22Rv1 (cell line): ENCODE measurements around the gene KCNH6.

Experiments used
- H3K27ac ChIP-seq: fragments of 450-650 bp; 2 replicates; pipeline ENCODE4 v1.5.1; 2017
- ZFX ChIP-seq: fragments of 450-650 bp; IDR thresholded peaks from 2 replicates; pipeline ENCODE4 v1.6.1; 2017; ENCODE audit warnings: antibody characterized with exemption, borderline replicate concordance
- TF ChIP-seq, protein P1 (sequence below): fragments of 450-650 bp; IDR thresholded peaks from 2 replicates; pipeline ENCODE4 v1.5.1; 2017; ENCODE audit warnings: mild to moderate bottlenecking

Gene KCNH6

DNA sequence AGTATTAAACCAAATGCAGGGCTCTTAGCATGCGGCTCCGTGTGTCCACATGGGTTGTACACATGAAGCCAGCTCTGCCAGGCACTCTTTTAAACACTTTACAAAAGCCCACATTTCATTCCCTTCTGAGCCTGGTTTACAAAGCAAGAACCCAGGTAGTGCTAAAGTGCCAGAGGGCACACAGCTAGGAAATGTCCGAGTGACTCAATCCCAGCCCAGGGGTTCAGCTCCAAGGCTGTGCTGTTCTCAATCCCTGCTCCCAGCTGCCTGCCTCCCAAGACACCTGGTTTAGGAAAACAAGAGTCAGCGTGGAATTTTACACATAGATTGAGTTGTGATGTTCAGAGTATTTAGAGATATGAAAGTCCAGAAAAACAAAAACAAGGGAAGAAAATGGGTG lies 13.8 kb downstream of the KCNH6 start:
- TF ChIP-seq, protein P1, sequence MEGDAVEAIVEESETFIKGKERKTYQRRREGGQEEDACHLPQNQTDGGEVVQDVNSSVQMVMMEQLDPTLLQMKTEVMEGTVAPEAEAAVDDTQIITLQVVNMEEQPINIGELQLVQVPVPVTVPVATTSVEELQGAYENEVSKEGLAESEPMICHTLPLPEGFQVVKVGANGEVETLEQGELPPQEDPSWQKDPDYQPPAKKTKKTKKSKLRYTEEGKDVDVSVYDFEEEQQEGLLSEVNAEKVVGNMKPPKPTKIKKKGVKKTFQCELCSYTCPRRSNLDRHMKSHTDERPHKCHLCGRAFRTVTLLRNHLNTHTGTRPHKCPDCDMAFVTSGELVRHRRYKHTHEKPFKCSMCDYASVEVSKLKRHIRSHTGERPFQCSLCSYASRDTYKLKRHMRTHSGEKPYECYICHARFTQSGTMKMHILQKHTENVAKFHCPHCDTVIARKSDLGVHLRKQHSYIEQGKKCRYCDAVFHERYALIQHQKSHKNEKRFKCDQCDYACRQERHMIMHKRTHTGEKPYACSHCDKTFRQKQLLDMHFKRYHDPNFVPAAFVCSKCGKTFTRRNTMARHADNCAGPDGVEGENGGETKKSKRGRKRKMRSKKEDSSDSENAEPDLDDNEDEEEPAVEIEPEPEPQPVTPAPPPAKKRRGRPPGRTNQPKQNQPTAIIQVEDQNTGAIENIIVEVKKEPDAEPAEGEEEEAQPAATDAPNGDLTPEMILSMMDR = no peak
- no peak for TF ChIP-seq ZFX

GRCh38 chr17:63537991-63538692 lies 15.0 kb downstream of the KCNH6 start:
- no peak overlapping the region for H3K27ac ChIP-seq
- TF ChIP-seq ZFX = no peak
- TF ChIP-seq, protein P1 = no peak

More for the DNA sequence above, 13.8 kb downstream of the KCNH6 start:
- H3K27ac ChIP-seq = no peak overlapping the region

DNA sequence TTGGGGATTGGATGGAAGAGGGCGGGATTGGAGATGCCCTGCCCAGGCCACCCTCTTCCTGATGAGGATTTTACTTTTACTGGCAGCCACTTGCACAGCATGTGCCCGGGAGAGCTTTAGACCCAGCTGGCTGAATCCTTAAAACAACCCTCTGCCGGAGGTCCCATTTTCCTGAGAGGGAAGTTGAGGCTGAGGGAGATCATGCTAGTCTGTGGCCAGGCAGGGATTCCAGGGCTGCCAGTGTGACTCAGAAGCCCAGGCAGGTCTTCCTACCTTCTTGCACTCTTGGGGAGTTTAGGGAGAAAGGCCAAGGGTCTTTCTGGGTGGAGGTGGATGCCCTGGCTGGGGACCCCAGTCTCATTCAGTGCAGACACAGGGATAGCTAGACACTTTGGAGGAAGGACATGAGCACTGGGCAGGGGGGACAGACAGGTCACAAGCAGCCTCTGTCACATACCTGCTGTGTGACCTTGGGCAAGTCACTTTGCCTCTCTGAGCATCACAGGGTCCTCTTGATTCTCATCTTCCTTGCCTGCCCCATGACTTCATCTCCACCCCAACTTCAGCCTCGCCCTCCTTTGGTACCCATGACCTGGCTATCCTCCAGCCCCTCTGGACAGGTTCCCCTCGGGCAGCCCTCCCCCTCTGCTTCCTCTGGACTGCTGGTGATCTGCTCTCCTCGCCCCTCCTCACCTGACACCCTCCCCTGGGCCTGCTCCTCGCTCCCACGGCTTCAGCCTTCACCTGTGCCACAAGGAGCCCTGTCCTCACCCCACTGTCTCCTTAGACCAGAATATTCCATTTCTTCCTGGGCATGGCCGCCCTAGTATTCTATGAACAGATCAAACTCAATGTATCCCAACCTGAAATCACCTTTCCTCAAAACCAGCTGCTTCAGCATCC lies 15.8 kb downstream of the KCNH6 start:
- H3K27ac ChIP-seq = no peak overlapping the region
- TF ChIP-seq, protein P1 = no peak
- TF ChIP-seq ZFX = no peak

DNA sequence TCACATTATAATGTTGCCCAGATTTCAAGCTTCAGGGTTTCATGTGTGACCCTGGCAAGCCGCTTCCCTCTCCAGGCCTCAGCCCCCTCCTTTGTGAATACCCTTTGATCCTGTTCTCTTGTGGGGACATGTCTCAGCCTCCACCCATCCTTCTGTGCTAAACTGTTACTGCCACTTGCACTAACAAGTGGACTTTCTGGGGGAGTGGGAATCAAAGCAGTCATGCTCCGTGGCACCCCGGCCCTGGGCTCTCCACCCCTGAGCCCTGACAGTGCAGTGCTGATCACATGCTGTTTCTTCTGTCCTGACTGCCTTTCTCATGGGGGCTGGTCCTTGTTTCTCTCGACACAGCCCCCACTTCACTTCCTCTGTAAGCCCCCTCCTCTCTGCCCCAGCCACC lies 17.4 kb downstream of the KCNH6 start:
- TF ChIP-seq ZFX = no peak
- TF ChIP-seq, protein P1 = no peak
- H3K27ac ChIP-seq = no peak overlapping the region

DNA sequence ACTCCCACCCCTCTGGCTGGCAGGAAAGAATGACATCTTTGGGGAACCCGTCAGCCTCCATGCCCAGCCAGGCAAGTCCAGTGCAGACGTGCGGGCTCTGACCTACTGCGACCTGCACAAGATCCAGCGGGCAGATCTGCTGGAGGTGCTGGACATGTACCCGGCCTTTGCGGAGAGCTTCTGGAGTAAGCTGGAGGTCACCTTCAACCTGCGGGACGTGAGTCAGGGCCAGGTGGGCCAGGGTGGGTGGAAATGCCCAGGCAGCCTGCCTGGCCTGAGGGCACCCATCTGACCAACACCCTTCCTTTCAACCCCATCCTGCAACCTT lies 19.0 kb downstream of the KCNH6 start:
- no peak overlapping the region for H3K27ac ChIP-seq
- TF ChIP-seq, protein P1 = no peak
- TF ChIP-seq ZFX = no peak

- H3K27ac ChIP-seq = no peak overlapping the region
- TF ChIP-seq, protein P1 = no peak
- TF ChIP-seq ZFX = no peak
Measured at GRCh38 chr17:63542942-63543821, 20.0 kb downstream of the KCNH6 start.
